ENCODE results near the gene UBA3.

UBA3 gene

GRCh38 chr3:69059688-69060087 lies 20.5 kb downstream of the UBA3 start:
- Mint-ChIP-seq H3K27me3 (ENCODE audit: low read depth, poor library complexity) (no peaks in the 10 kb centered on the region), H3K4me3 (no peak overlapping the region), H3K4me1 (no peaks in the 10 kb centered on the region), H3K27ac (no peak overlapping the region), H3K9me3 (no peaks in the 10 kb centered on the region), H3K36me3 (ENCODE audit: low read depth) (peaks cover 88% of the 10 kb centered on the region)
- DNase-seq: no peak
- no peak for TF ChIP-seq CTCF (IDR thresholded peaks at IDR 0.05)

- DNase-seq: no peak
- Mint-ChIP-seq H3K9me3 (no peaks in the 10 kb centered on the region), H3K4me3 (no peak overlapping the region), H3K27ac (no peak overlapping the region), H3K36me3 (ENCODE audit: low read depth) (peaks cover 81% of the 10 kb centered on the region), H3K27me3 (ENCODE audit: low read depth, poor library complexity) (no peaks in the 10 kb centered on the region), H3K4me1 (no peaks in the 10 kb centered on the region)
- no peak for TF ChIP-seq CTCF (IDR thresholded peaks at IDR 0.05)
Observed at GRCh38 chr3:69058947-69059224, 21.3 kb downstream of the UBA3 start.

- H3K4me1 Mint-ChIP-seq: no peaks in the 10 kb centered on the region
- no peaks in the 10 kb centered on the region for H3K9me3 Mint-ChIP-seq
- H3K27ac Mint-ChIP-seq: no peak overlapping the region
- H3K27me3 Mint-ChIP-seq (ENCODE audit: low read depth, poor library complexity): no peaks in the 10 kb centered on the region
- no peak for DNase-seq
- no peak for TF ChIP-seq CTCF (IDR thresholded peaks at IDR 0.05)
- no peak overlapping the region for H3K4me3 Mint-ChIP-seq
- H3K36me3 Mint-ChIP-seq (ENCODE audit: low read depth): peaks cover 76% of the 10 kb centered on the region
Observed at GRCh38 chr3:69058180-69058946, 21.8 kb downstream of the UBA3 start.

GRCh38 chr3:69052472-69052898 lies 27.7 kb downstream of the UBA3 start:
- Mint-ChIP-seq H3K4me1 (peaks cover 31% of the 10 kb centered on the region), H3K36me3 (ENCODE audit: low read depth) (peaks cover 33% of the 10 kb centered on the region), H3K27ac (peak overlapping the region; percentile 100), H3K4me3 (peak overlapping the region; percentile 99), H3K27me3 (ENCODE audit: low read depth, poor library complexity) (no peaks in the 10 kb centered on the region), H3K9me3 (no peaks in the 10 kb centered on the region)
- DNase-seq: no peak
- TF ChIP-seq CTCF (IDR thresholded peaks at IDR 0.05): no peak

GRCh38 chr3:69051756-69052471 lies 28.3 kb downstream of the UBA3 start, which contains the start of gene TMF1:
Gene TMF1, minus strand, starts transcription at chr3:69052333. Its CDS starts 247 bp downstream, at chr3:69052086.
- H3K9me3 Mint-ChIP-seq: no peaks in the 10 kb centered on the region
- H3K27me3 Mint-ChIP-seq (ENCODE audit: low read depth, poor library complexity): no peaks in the 10 kb centered on the region
- peaks cover 34% of the 10 kb centered on the region for H3K4me1 Mint-ChIP-seq
- peaks cover 31% of the 10 kb centered on the region for H3K36me3 Mint-ChIP-seq (ENCODE audit: low read depth)
- peak within 1 kb of the TSS; percentile 99 for H3K4me3 Mint-ChIP-seq
- peak within 1 kb of the TSS; percentile 100 for H3K27ac Mint-ChIP-seq
- peak; percentile 98 for DNase-seq
- TF ChIP-seq CTCF (IDR thresholded peaks at IDR 0.05): no peak

Data from nephron progenitor cell (in vitro differentiated cells).